NOMO-1 treated with dmso at 0.1 percent for 144 hours (cell line): ENCODE results near the gene MRPS18B.

ENCODE experiments used
- DNase-seq: peaks from one replicate; lab custom pipeline; 2025; ENCODE audit not compliant: unreplicated experiment; lab: John Stamatoyannopoulos, UW

MRPS18B gene

DNA sequence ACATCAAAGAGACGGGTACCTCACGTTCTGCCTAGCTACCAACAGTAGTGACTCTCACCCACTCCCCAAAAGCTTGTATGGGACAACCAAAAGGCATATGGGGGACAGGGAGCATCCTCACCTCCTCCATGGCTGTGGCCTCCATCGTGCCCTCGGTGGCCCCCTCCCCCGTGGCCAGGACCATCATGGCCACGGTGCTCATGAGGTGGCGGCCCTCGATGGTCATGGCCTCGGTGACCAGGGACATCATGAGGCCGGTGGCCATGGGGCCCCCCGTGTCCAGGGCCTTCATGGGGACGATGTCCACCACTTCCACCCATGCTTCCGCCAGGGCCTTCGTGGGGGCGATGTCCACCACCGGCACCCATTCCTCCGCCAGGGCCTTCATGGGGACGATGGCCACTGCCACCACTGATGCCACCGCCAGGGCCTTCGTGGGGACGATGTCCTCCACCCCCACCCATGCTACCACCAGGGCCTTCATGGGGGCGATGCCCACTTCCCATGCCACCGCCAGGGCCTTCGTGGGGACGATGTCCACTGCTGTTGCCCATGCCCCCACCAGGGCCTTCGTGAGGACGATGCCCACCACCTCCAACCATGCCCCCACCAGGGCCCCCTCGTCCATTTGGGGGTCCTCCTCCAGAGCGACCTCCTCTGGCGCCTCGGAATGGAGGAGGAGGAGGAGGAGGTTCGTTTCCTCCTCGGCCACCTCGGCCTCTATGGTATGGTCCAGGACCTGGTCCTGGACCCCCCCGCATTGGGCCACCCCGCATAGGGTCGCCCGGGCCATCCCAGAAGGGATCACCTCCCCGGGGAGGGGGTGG, 15.6 kb upstream of the MRPS18B start:
- no peak for DNase-seq

- DNase-seq: no peak
Observed at GRCh38 chr6:30603961-30604360, 13.7 kb upstream of the MRPS18B start.

DNA sequence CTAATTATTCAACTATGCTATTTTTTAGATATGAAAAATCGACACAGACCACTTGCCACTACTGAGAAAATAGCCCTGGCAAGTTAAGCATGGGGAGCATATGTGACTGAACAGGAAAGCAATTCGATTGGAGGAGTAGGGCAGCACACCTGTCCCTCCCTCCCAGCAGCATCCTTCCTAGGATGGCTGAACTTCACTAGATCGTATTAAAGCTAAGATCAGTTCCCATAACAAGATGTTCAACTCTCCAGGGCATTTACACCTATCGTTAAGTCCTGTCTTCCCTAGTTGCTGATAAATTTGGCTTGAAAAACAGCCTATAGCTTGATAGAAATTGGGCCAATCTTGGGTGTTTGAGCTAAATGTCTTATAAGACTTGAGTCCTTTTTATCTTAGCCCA, 7.6 kb upstream of the MRPS18B start:
- no peak for DNase-seq

- DNase-seq: no peak
Observed at GRCh38 chr6:30611150-30611855, 6.3 kb upstream of the MRPS18B start.

- DNase-seq: no peak
Observed at GRCh38 chr6:30611856-30612194, 5.8 kb upstream of the MRPS18B start.

DNA sequence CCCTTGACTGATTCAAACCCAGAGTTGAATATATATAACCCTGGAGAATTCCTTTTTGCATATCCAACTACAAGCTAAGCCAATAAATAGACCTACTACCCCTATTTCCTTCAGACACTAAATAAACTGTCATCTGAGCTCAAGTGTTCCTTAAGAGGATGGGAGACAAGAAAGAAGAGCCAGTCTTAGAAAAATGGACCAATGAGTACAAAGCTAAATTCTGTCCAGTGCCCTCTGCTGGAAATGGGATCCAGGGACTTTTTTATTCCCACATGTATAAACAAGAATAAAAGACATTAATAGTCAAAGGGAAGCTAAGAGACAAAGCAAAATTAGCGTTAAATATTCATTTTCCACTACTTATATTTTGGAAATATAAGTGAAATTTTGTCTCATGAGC, 5.4 kb upstream of the MRPS18B start:
- DNase-seq: no peak

DNA sequence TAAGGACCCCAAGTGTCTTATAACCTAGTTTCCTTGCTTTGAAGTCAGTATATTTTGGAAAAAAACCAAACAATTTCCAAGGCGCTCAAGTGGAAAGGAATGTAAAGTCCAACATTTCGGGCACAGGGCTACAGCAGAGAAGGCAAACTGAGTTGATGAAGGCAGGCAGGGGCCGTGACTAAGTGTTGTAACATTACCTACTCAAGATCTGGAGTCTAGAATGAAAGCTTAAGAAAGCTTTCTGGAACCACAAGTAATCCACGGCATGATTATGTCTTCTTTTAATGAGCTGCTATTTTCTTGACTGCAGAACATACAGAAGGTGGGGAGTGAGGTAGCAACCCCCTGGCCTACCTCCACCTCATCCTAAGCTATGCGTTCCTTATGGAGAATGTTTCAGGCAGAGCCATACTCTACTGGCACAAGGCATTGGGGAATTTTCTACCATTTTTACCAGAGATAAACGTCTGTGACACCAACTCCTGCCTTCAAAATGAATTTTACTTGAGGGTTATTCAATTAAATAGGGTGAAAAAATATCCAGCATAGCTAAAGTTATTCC, 4.9 kb upstream of the MRPS18B start:
- no peak for DNase-seq

DNA sequence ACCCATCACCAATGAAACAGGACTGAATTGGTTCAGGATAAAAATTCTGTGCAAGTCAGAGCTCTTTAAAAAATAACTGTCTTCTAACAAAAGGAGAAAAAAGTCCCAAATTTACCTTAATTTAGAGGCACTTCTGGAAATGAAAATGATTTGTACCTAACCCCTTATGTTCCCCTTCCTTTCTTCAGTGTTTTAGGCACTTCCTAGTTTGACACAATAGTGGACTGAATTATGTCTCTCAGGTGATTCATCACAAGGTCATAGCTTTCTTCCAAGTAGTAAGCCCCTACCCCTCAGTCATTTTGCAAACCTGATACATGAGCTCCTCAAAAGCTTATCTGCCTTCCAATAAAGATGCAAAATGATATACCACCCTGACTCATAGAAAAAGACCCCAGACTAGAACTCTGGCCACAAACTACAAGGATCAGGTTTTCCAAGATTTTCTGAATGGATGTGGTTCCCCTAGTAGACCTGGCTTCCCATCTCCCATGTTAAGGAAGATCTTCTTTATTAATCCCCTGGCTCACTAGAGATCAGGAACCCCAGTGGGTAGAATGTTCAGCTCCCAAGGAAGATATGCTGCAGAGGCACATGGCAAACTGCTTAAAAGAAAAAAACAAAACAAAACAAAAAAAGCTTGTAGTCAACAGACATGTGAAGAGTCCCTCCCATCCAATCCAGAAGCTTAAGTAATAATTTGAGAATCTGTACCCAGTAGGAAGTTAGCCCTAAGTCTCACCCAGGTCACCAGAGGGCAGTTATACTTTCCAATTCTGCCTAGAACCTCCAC, 4.2 kb upstream of the MRPS18B start:
- DNase-seq: no peak

DNA sequence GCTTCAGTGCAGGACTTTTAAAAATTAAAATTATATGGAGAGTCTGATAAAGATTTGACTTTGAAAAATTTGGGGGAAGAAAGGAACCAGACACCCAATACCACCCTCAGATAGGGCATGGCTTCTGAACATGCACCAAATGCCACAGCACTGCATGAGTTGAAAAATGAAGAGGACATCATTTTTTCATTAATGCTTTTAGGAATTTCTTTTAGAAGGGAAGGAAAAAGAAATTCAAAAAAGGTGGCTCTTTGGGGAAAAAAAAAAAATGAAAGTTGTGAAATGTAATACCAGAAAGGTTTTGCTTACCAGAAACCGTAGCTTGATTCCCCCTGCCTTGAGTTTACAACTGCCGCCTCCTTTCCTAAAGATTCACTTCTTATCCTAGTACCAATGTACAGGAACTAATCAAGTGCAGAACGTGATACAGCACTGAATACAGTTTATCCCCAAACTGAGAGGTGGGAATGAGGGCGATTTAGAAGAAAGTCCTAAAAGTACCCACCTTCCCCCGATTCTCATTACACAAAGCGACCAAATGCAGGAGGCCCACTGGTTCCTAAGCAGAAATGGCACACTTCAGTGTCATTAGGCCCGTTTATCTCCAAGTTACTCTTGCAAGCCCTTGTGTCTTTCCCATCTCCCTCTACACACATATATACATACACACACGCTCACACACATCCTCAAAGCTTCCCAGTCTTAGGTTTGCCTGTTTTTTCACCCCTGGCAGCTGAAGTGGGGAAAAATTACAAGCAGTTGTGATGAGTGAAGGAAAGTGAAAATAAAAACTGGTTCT, 3.4 kb upstream of the MRPS18B start:
- DNase-seq: no peak

DNA sequence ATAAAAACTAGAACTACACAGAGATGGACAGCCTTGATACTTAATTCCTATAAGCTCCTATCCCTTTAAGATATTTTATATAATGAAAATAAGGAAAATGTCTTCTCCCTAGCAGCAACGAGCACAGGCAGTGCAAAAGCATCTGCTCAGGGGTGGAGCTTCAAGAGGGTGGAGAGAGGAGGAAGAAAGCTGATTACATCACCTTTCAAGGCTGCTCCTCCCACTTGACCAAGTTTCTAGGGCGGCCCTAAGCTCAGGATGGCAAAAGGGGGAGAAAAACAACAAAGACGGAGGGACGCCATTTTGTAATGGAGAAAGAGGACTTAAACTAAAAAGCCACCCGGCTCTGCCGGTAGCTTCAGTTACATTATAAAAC, 2.8 kb upstream of the MRPS18B start:
- DNase-seq: peak; percentile 95

- peak; percentile 49 for DNase-seq
Observed at GRCh38 chr6:30615219-30615957, 2.3 kb upstream of the MRPS18B start.

DNA sequence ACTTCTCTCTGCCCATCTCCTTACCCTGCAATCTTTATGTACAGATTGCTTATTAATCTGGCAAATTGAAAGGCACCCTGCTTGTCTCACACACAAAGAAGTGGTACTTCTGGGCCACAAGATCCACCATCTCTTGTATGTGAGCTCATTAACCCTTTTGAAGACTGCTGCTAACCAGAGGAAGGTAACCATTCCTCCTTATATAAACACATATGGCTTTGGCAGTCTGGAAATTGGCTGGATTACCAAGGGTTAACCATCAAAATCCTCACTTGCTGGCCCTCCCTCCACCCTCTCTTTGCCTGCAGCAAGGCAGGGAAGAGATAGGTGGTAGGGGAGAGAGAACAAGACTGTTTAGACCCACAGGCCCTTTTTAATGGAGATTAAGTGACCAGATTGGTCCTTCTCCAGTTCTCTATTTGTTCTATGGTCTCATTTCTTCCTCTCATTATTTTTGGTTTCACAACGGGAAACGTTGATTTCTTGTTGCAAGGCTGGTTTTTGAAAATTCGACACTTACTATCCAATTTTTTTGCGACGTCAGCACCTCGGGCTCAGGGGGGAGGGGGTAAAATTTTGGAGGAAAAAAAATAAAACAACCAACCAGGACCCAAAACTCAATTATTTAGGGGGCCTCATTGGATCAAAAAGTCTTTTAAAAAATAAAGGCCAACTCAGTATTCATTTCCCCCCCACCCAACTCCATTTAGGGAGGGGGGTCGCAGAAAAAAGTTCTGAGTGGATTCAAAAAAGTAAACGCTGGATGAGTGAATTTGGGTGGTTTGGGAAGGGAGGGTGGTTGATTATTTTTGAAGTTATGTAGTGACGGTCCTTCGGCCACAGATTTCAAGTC, 1.5 kb upstream of the MRPS18B start:
- no peak for DNase-seq

- peak; percentile 99 for DNase-seq
Observed at GRCh38 chr6:30616811-30617564, 652 bp upstream of the MRPS18B start, which contains the start of gene PPP1R10. PPP1R10 (minus strand) TSS chr6:30617243; CDS start chr6:30609944, 7,299 bp downstream.

GRCh38 chr6:30618270-30618797, 694 bp downstream of the MRPS18B start:
- no peak for DNase-seq

DNA sequence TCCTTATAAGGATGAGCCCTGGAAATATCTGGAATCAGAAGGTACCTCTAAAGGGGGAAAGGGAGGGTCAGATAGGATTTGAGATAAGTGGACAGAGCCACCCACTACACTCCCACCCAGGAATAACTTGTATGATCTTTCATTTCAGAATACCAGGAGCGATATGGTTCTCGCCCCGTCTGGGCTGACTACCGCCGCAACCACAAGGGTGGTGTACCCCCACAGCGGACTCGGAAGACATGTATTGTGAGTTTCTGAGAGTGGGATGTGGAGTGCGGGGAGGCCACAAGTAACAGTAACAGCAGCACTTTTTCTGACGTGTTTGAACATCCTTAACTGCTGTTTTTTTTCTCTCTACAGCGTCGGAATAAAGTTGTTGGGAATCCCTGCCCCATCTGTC, 1.9 kb downstream of the MRPS18B start:
- DNase-seq: no peak

DNA sequence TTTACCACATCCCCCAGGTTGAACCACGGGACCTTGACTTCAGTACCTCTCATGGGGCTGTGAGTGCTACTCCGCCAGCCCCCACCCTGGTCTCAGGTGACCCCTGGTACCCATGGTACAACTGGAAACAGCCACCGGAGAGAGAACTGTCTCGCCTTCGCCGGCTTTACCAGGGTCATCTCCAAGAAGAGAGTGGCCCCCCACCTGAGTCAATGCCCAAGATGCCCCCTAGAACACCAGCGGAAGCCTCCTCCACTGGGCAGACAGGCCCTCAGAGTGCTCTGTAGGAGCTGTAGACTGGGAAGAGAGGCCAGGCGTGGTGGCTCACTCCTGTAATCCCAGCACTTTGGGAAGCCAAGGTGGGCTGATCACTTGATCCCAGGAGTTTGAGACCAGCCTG, 7.9 kb downstream of the MRPS18B start:
- no peak for DNase-seq

- DNase-seq: peak; percentile 71
Observed at GRCh38 chr6:30626484-30627366, 9.1 kb downstream of the MRPS18B start, which contains the start of gene ATAT1. ATAT1 (plus strand) TSS chr6:30626874.
